ENCODE data around the gene CDH13.

CDH13 gene

GRCh38 chr16:83599789-83600462 lies 973.2 kb downstream of the CDH13 start:
- Histone ChIP-seq H3K27me3 (ENCODE audit: insufficient read depth, low read depth, severe bottlenecking) (no peaks in the 10 kb centered on the region), H3K9me3 (ENCODE audit: severe bottlenecking) (no peaks in the 10 kb centered on the region), H3K27ac (no peak overlapping the region), H3K4me3 (ENCODE audit: low read depth, low read length) (no peak overlapping the region), H3K36me3 (no peaks in the 10 kb centered on the region)
- DNase-seq, result no peak
- no peak for TF ChIP-seq CTCF (IDR thresholded peaks at IDR 0.05; ENCODE audit: low read depth, low read length)

- Histone ChIP-seq H3K4me3 (ENCODE audit: low read depth, low read length) (no peak overlapping the region), H3K27ac (no peak overlapping the region), H3K27me3 (ENCODE audit: insufficient read depth, low read depth, severe bottlenecking) (no peaks in the 10 kb centered on the region), H3K9me3 (ENCODE audit: severe bottlenecking) (no peaks in the 10 kb centered on the region), H3K36me3 (no peaks in the 10 kb centered on the region)
- TF ChIP-seq CTCF (IDR thresholded peaks at IDR 0.05; ENCODE audit: low read depth, low read length), result no peak
- DNase-seq, result no peak
Measured at GRCh38 chr16:83602761-83603722, 976.3 kb downstream of the CDH13 start.

GRCh38 chr16:83603723-83604570 lies 977.2 kb downstream of the CDH13 start:
- no peaks in the 10 kb centered on the region for H3K9me3 ChIP-seq (ENCODE audit: severe bottlenecking)
- no peak overlapping the region for H3K27ac ChIP-seq
- no peaks in the 10 kb centered on the region for H3K27me3 ChIP-seq (ENCODE audit: insufficient read depth, low read depth, severe bottlenecking)
- DNase-seq, result no peak
- no peak for TF ChIP-seq CTCF (IDR thresholded peaks at IDR 0.05; ENCODE audit: low read depth, low read length)
- H3K4me3 ChIP-seq (ENCODE audit: low read depth, low read length), result no peak overlapping the region
- no peaks in the 10 kb centered on the region for H3K36me3 ChIP-seq

- DNase-seq, result no peak
- H3K36me3 ChIP-seq, result no peaks in the 10 kb centered on the region
Measured at GRCh38 chr16:83606486-83607030, 979.8 kb downstream of the CDH13 start.

More at GRCh38 chr16:83606486-83607030, 979.8 kb downstream of the CDH13 start:
- no peaks in the 10 kb centered on the region for H3K27me3 ChIP-seq (ENCODE audit: insufficient read depth, low read depth, severe bottlenecking)
- H3K4me3 ChIP-seq (ENCODE audit: low read depth, low read length), result no peak overlapping the region
- no peaks in the 10 kb centered on the region for H3K9me3 ChIP-seq (ENCODE audit: severe bottlenecking)
- no peak for TF ChIP-seq CTCF (IDR thresholded peaks at IDR 0.05; ENCODE audit: low read depth, low read length)
- no peak overlapping the region for H3K27ac ChIP-seq
